GM18951 (cell line): ENCODE data around the gene PTPRU.

ENCODE experiments used
- POLR2A ChIP-seq: IDR thresholded peaks from 4 replicates; pipeline ENCODE4 v1.6.1; 2011; ENCODE audit warnings: mild to moderate bottlenecking; ENCODE audit not compliant: insufficient read length, insufficient read depth; ENCODE audit errors: extremely low read depth
- in situ Hi-C: fragments of 300-500 bp; cut with MboI; formaldehyde crosslinking; loops from one replicate; pipeline ENCODE4 v1.12.0; 2022; ENCODE audit warnings: low sequenced_read_pairs, mixed read lengths, inconsistent platforms; ENCODE audit not compliant: unreplicated experiment

Gene PTPRU

DNA sequence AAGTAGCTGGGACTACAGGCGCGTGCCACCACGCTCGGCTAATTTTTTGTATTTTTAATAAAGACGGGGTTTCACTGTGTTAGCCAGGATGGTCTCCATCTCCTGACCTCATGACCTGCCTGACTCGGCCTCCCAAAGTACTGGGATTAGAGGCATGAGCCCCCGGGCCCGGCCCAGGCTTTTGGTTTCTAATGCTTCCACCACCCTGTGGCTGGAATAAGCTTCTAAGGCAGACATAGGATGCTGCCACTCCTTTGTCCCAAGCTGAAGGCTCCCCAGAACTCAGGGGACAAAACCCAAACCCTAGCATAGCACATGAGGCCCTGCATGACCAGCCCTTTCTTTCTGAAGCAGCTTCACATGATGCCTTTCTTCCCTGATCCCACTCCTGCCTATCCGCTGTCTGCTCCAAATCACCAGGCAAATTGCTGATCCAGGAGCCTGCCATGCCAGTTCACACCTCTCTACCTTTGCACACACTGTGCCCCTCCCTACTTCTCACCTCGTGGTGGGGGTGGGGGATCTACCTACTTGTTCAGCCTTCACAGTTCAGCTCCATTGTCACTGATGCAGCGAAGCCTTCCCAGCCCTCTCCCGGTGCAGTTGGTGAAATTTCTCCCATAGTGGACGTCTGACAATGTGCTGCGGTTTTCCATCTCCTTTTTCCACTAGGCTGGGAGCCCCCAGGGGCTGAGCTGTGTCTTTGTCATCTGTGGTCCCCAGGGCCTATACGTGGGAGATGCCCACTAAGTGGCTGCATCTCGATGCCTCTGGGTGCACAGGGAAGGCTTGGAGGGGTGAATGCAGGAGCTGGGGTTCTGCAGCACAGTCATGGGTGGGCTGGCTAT, 6.9 kb downstream of the PTPRU start:
- in situ Hi-C loops = no loop called here
- TF ChIP-seq POLR2A = no peak

DNA sequence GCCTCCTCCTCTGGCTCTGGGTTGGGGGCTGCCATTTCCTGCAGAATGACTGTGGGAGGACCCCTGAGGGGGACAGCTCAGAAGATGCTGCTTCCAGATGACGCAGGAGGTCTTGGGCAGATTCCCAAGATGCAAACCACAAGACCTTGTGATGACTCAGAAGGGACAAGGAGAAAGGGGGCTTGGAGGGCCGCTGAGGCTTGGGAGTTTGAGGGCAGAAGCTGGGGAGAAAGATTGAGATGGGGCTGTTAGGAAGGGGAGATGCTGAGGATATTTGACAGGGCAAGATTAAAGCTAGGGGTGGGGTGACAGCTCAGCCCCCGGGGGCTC, 7.5 kb downstream of the PTPRU start:
- in situ Hi-C loops = no loop called here

DNA sequence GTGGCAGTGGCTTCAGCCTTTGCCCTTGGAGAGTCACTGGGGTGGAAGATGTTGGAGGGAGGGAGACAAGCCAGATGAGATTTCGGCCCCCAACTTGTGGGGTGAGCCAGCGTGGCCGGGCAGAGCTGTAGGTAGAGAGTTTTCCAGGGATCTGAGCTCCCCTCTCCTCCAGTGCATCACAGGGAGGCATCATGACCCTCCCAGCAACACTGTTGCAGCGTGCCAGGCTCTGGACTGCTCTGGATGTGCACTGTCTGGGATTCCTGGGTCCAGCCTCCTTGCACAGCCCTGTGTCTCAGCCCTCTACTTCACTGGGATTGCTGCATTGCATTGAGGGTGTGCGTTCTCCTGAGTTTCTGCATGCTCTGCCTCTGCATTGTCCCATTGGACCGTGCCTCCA, 8.9 kb downstream of the PTPRU start:
- no peak for TF ChIP-seq POLR2A
- in situ Hi-C loops = no loop called here

More for the DNA sequence above, 7.5 kb downstream of the PTPRU start:
- TF ChIP-seq POLR2A = no peak

DNA sequence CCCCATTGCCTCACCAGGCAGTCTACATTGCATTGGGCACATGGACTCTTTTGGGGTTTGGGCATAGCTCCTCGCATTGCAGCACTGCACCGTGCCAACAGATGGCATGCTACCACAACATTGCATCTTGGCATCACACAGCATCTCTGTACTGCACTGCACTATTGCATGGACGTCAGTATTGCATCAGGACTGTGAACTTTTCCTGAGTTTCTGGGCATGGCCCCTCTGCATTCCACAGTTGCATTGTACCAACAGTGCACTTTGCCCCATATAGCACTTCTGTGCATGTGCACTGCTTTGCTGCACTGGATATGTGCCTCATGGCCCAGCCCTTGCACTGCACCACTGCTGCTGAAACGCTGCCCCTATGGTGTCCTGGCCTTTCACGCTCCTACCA, 9.6 kb downstream of the PTPRU start:
- TF ChIP-seq POLR2A = no peak
- in situ Hi-C loops = no loop called here

DNA sequence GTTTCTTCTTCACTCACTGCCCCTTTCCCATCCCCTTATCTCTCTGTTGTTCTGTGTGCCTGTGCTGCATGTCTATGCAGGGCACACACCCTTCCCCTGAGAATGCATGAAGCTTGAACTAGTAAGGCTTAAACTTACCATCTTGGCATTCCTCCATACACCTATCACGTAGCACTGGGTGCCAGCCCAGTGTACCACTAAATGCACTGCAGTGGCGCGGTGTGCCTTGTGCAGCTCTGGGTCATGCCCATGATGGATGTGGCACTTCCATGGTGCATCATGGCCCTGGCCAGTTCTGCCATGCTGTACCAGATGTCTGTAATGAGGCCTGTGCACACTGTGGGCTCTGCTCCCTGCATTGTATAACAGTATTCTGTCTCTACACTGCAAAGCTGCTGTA, 10.7 kb downstream of the PTPRU start:
- in situ Hi-C loops = no loop called here
- TF ChIP-seq POLR2A = no peak

DNA sequence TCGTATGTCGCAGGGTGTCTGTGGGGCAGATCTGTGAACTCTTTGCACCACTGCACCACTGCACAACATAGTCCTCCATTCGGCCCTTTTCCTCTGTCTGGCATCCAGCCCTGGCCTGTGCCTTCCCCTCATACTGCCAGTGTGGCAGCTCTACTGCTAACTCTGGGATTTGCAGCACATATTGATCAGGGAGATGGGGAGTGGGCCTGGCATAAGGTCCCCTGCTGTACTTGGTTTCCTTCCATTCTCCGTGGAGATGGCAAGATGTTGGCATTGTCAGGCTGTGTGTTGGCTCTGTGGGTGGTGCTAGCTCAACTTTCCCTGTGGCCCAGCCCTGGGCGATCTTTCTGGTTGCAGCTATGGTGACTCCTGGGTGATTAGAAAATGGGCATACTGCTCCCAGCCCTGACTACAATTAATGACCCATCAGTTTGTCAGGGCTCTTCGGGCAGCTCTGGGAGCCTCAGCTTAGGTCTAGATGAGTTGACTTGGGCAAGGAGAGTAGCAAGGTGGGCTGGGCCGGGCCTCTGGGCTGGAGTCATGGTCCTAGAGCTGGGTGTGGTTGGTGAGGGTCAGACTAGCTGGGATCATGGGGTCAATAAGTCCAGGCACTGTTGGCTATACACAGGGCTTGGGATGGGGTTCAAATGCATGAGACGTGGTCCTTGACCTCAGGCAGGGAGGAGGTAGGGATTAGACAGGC, 11.4 kb downstream of the PTPRU start:
- no peak for TF ChIP-seq POLR2A
- in situ Hi-C loops = no loop called here

DNA sequence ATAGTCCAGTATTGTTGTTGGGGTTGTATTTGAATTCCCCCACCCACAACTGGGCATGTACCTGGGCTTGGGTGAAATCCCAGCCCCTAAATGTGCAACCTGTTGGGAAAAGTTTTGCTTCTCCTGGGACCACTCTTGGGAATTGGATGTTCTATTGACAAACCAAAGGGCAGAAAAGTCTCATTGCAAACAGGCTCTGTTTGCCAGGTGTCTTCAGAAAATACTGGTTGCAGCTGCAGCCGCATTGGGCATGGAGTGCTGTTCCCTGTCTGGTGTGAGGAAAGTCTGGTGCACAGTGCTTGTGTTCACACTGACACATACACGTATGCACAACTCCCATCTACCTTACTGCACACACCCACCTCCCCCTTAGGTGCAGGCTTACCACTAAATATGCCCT, 12.1 kb downstream of the PTPRU start:
- in situ Hi-C loops = no loop called here
- no peak for TF ChIP-seq POLR2A

DNA sequence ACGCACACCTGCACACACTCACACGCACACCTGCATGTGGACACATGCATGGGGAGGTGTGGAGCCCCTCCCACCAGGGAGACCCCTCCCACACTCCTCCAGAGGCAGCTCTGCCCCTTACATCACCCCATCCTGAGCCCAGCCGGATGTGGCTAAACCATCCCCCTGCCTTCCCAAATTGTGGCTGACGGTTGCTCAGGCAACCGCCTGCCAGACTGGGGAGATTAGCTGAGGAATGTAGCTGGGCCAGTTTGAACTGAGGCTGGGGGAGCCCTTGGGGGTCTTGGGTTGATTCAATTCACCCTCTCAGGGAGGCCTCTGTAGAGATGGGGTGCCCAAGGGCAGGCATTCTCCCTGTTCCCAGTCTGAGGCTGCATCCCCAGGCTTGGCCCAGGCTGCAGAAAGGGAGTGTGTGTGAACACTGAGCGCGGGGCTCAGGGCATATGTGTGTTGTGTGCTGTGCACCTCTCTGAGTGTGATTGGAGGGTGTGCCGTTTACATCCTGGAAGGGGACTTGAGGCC, 12.9 kb downstream of the PTPRU start:
- no peak for TF ChIP-seq POLR2A
- in situ Hi-C loops = no loop called here

DNA sequence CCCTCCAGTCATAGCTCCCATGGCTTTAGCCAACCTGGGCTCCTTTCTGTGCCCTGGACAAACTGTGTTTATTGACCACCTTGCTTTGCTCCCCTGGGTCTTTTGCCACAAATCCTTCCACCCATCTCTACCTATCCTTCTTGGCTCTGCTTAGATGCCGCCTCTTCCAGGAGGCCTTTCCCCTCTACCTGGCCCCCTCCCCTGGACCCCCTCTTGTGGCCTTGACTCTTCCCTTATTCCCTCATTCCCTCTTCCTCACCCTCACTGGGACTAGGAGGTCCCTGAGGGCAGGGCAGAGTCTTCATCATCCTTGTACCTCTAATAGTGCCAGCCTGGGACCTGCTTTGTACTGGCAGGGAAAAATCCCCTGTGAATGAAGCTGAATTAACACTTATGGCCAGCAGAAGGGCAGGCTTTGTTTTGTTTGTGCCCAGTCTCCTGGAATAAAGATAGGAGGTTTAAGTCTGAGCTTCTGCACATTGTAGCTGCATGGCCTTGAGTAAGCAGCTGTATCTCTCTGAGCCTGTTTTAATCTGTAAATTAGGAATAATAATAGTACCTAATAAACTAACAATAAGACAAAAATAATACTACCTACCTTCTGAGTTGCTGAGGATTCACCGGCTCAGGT, 13.7 kb downstream of the PTPRU start:
- TF ChIP-seq POLR2A = no peak
- in situ Hi-C loops = no loop called here

DNA sequence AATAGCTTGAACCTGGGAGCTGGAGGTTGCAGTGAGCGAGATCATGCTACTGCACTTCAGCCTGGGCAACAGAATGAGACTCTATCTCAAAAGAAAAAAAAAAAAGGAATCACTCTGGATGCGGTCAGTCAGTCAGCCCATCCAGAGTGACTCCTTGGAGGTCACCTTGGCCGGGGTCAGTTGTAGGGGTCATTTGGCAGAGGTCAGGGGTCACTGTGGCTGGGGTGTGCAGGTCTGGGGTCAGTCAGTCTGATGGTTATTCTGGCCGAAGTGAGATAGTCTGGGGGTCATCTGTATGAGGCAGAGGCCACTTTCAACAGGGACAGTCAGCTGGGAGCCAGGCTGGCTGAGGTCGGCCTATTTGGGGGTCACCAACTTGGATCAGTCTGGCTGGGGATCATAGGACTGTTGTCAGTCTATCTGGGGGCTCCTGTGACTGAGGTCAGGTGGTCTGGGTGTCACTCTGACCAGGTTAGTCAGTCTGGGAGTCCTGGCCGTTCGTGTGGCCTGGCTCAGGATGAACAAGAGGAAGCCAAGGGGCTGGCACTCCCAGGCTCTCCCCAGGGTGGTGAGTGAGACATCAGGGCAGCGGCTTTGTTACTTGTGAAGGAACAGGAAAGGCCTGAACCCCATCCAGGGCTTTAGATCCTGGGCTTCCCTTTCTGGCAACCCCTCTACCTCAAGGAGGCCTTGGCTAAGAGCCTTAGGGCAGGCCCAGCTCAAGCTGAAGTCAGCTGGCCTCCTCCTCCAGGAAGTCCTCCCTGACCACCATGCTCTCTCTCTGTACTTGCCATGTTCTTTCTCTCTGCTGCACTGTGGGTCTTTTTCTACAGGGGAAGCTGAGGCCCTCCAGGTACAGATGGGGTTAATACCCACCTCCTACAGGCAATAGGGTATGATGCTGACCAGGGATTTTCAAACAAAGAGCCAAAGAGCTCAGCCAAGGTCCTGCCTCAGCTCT, 15.1 kb downstream of the PTPRU start:
- TF ChIP-seq POLR2A = no peak
- in situ Hi-C loops = no loop called here

DNA sequence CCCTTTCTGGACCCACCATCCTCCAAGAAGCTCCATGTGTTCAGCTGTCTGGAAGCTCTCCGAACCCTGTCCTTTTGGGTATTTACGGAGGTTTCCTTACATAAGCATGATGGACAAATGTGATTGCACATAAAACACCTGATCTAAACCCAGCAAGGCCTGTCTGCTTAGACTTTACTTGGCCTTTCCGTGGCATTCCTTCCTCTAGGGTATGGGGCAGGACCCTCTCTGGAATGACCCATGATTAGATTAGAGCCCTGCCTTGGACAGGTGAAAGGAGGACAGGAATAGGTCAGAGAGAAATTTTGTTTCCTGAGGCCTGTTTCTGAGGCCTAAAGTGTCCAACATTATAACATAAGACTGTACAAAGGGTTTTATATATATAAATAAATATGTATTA, 16.9 kb downstream of the PTPRU start:
- in situ Hi-C loops = no loop called here

DNA sequence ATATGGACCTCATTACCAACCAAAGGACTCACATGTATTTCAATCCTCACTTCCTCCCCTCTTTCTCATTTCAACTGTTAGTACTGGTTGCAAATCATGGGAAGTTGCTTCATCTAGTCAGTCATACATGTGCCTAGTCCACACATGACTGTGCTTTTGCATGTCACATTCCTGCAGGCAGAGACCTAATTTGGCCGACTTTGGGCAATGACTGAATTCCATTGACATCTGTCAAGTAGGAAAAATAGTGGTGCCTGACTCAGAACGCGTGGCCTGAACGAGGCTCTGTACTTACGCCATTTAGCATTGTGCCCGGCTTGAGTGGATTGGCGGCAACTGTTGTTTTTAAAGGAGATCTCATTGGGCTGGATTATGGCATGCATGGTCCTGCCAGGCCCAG, 18.0 kb downstream of the PTPRU start:
- no peak for TF ChIP-seq POLR2A
- in situ Hi-C loops = no loop called here

More for the DNA sequence above, 16.9 kb downstream of the PTPRU start:
- no peak for TF ChIP-seq POLR2A
